Stomach (tissue), 9 donors: Measurements from ENCODE around the gene CLEC6A. TPM values are rescaled to one million over a fixed set of nuclear protein-coding genes. Genes with fewer than 3 reads are reported as not detected.

Source experiments
- DNase-seq, 2 donors: peaks; one replicate each; pipeline versions ENCODE4 v3.0.0 to v3.0.0-alpha.2; 2013 to 2019
- H3K27ac ChIP-seq, 5 donors: fragments of 200-600 bp in 4 of 5; sonication (generic) in 4 of 5; one replicate each; pipeline ENCODE4 v1.5.1; 2013 to 2019; ENCODE audit warnings: mild to moderate bottlenecking in 1 of 5, moderate library complexity in 1 of 5
- H3K27me3 ChIP-seq, 3 donors: fragments of 200-600 bp; sonication (generic); one replicate each; pipeline ENCODE4 v1.5.1; 2017 to 2019; ENCODE audit warnings: mixed run types in 1 of 3
- H3K36me3 ChIP-seq, 4 donors: fragments of 200-600 bp; sonication (generic); 1 replicate in 3 of 4; 2 replicates in 1 of 4; pipeline ENCODE4 v1.5.1; 2016 to 2019
- H3K4me1 ChIP-seq, 4 donors: fragments of 200-600 bp; sonication (generic); one replicate each; pipeline ENCODE4 v1.5.1; 2016 to 2019
- H3K4me3 ChIP-seq, 4 donors: fragments of 200-600 bp; sonication (generic) in 3 of 4; one replicate each; pipeline ENCODE4 v1.5.1; 2016 to 2019; ENCODE audit warnings: mild to moderate bottlenecking in 1 of 4
- H3K9me3 ChIP-seq, 4 donors: fragments of 200-600 bp; sonication (generic); one replicate each; pipeline ENCODE4 v1.5.1; 2016 to 2019
- CTCF ChIP-seq, 7 experiments: fragments of 450-650 bp in 4 of 7; fragments of 200-600 bp in 3 of 7; sonication (generic) in 3 of 7; IDR thresholded peaks; one replicate each; pipeline ENCODE4 v1.5.1; 2016 to 2019; ENCODE audit warnings: antibody characterized with exemption in 7 of 7, control low read depth in 2 of 7, mild to moderate bottlenecking in 1 of 7
- EP300 ChIP-seq: sonication (generic); formaldehyde crosslinking; IDR thresholded peaks from one replicate; pipeline ENCODE4 v1.6.1; 2017; ENCODE audit warnings: antibody characterized with exemption
- POLR2A ChIP-seq, 4 donors: fragments of 450-650 bp; IDR thresholded peaks; one replicate each; pipeline ENCODE4 v1.6.1; 2016; ENCODE audit warnings: antibody characterized with exemption in 4 of 4, control low read depth in 2 of 4, mild to moderate bottlenecking in 1 of 4, moderate library complexity in 1 of 4
- POLR2AphosphoS5 ChIP-seq, 3 donors: sonication (generic); formaldehyde crosslinking; IDR thresholded peaks; one replicate each; pipeline ENCODE4 v1.6.1; 2016; ENCODE audit warnings: antibody characterized with exemption in 3 of 3
- WGBS, 5 donors: extraction: QIAGEN DNeasy Blood & Tissue Kit in 3 of 5; methylation state at CpG; one replicate each; pipeline versions ENCODE4 v1.1.5 to v1.1.7; 2013 to 2018; 5-methylcytosine and 5-hydroxymethylcytosine counted together
- intact Hi-C: fragments of 100-400 bp; cut with DNase I; formaldehyde crosslinking; loops from one replicate; pipeline ENCODE4 v1.15.1; 2023; ENCODE audit warnings: low total_unique reads
- polyA plus RNA-seq, 3 donors: library from polyadenylated mRNA; stranded (reverse); fragments of 200-250 nt; gene quantifications; one replicate each; pipeline ENCODE4 v1.2.3, GENCODE V29; 2013
- total RNA-seq, 5 donors: library from RNA; depleted of rRNA; stranded (reverse); fragments of >200 nt; gene quantifications; one replicate each; pipeline versions ENCODE4 v1.1.0 to v1.2.3, GENCODE V29; 2014 to 2016
- donor health status: healthy with polysubstance abuse.
- donor health status: Bipolar disorder and iron deficiency.
- donor health status: healthy.

CLEC6A gene
- total and polyA plus RNA-seq, 8 donors, result not detected

- no peak for TF ChIP-seq POLR2A (IDR thresholded peaks at IDR 0.05)
- TF ChIP-seq POLR2AphosphoS5 (IDR thresholded peaks at IDR 0.05), result no peak
- no peak for TF ChIP-seq EP300
- no peak for TF ChIP-seq CTCF (IDR thresholded peaks at IDR 0.05)
- DNase-seq, result no peak
- H3K36me3 ChIP-seq, result no peaks in the 10 kb centered on the region
- H3K27ac ChIP-seq, result no peak overlapping the region
- H3K4me1 ChIP-seq, result no peaks in the 10 kb centered on the region
- no peak overlapping the region for H3K4me3 ChIP-seq
- intact Hi-C loops, result no loop called here
- H3K9me3 ChIP-seq, result no peaks in the 10 kb centered on the region
- 58 to 70% (median 66%) methylated on average over 3 of the region's 3 CpGs for WGBS, 5 donors
- H3K27me3 ChIP-seq, result no peaks in the 10 kb centered on the region
Observed at GRCh38 chr12:8501720-8502119, 46.0 kb downstream of the CLEC6A start.

- Histone ChIP-seq H3K4me1 (no peaks in the 10 kb centered on the region), H3K9me3 (no peaks in the 10 kb centered on the region), H3K27me3 (peaks cover 0 to 14% (median 0%) of the 10 kb centered on the region in 3 donors), H3K27ac (no peak overlapping the region), H3K4me3 (no peak overlapping the region), H3K36me3 (no peaks in the 10 kb centered on the region)
- no peak for DNase-seq
- TF ChIP-seq POLR2AphosphoS5 (IDR thresholded peaks at IDR 0.05), result no peak
- TF ChIP-seq EP300, result no peak
- no peak for TF ChIP-seq CTCF (IDR thresholded peaks at IDR 0.05)
- no peak for TF ChIP-seq POLR2A (IDR thresholded peaks at IDR 0.05)
- intact Hi-C loops, result no loop called here
- WGBS, 5 donors, result 64 to 85% (median 76%) methylated on average over 1 of the region's 1 CpG
Observed at GRCh38 chr12:8504351-8504750, 48.6 kb downstream of the CLEC6A start.

GRCh38 chr12:8507596-8507995 is 51.8 kb downstream of the CLEC6A start:
- no peaks in the 10 kb centered on the region for H3K4me1 ChIP-seq
- no peaks in the 10 kb centered on the region for H3K9me3 ChIP-seq
- TF ChIP-seq POLR2AphosphoS5 (IDR thresholded peaks at IDR 0.05) (no peak), CTCF (IDR thresholded peaks at IDR 0.05) (no peak), EP300 (no peak), POLR2A (IDR thresholded peaks at IDR 0.05) (no peak)
- H3K36me3 ChIP-seq, result no peaks in the 10 kb centered on the region
- no peak overlapping the region for H3K4me3 ChIP-seq
- no peak overlapping the region for H3K27ac ChIP-seq
- H3K27me3 ChIP-seq, result peaks cover 0 to 16% (median 0%) of the 10 kb centered on the region in 3 donors
- DNase-seq, result no peak
- intact Hi-C loops, result no loop called here
- WGBS, 5 donors, result 84 to 96% (median 86%) methylated on average over 3 of the region's 3 CpGs

GRCh38 chr12:8508223-8508622 is 52.5 kb downstream of the CLEC6A start:
- no peaks in the 10 kb centered on the region for H3K9me3 ChIP-seq
- 67 to 81% (median 75%) methylated on average over 2 to 3 of the region's 3 CpGs for WGBS, 5 donors
- peaks cover 0 to 16% (median 0%) of the 10 kb centered on the region in 3 donors for H3K27me3 ChIP-seq
- intact Hi-C loops, result no loop called here
- H3K4me3 ChIP-seq, result no peak overlapping the region
- no peak for DNase-seq
- H3K27ac ChIP-seq, result no peak overlapping the region
- no peaks in the 10 kb centered on the region for H3K36me3 ChIP-seq
- no peaks in the 10 kb centered on the region for H3K4me1 ChIP-seq
- TF ChIP-seq EP300, result no peak
- no peak for TF ChIP-seq POLR2AphosphoS5 (IDR thresholded peaks at IDR 0.05)
- TF ChIP-seq POLR2A (IDR thresholded peaks at IDR 0.05), result no peak
- no peak for TF ChIP-seq CTCF (IDR thresholded peaks at IDR 0.05)
